GM19467 (cell line): Measurements from ENCODE around the gene TRAPPC4.
"Not testable (repeated sequence)": the region's sequence is repeated elsewhere in the genome, so short reads cannot be mapped to it uniquely, and the experiment has no call there.

ENCODE experiments used
- ATAC-seq: cut with Tn5 transposase; IDR thresholded peaks from one replicate; pipeline ENCODE4 v1.9.1; 2021; ENCODE audit warnings: mild to moderate bottlenecking, moderate library complexity; ENCODE audit not compliant: unreplicated experiment

The TRAPPC4 gene

GRCh38 chr11:119018074-119018938, at the start of gene TRAPPC4, which contains the start of gene RPS25:
TRAPPC4 (plus strand) TSS chr11:119018766; CDS start chr11:119018796, 30 bp downstream.
RPS25 (minus strand) TSS chr11:119018343; CDS start chr11:119018284, 59 bp downstream.
- ATAC-seq = peak; percentile 79

GRCh38 chr11:118969508-118969907, 49.1 kb upstream of the TRAPPC4 start:
- ATAC-seq = not testable (repeated sequence)

GRCh38 chr11:118971646-118972045, 46.9 kb upstream of the TRAPPC4 start, which contains the start of gene FOXR1:
FOXR1 (plus strand) TSS chr11:118971761; CDS start chr11:118971932, 171 bp downstream.
- ATAC-seq = no peak

- no peak for ATAC-seq
Measured at GRCh38 chr11:118973985-118974384, 44.6 kb upstream of the TRAPPC4 start.

- ATAC-seq = no peak
Measured at GRCh38 chr11:118975771-118976709, 42.5 kb upstream of the TRAPPC4 start.

- ATAC-seq = no peak
Measured at GRCh38 chr11:118979434-118979833, 39.1 kb upstream of the TRAPPC4 start.

- ATAC-seq = no peak
Measured at GRCh38 chr11:118980191-118980881, 38.2 kb upstream of the TRAPPC4 start.

- ATAC-seq = not testable (repeated sequence)
Measured at GRCh38 chr11:118984337-118984736, 34.2 kb upstream of the TRAPPC4 start.

- no peak for ATAC-seq
Measured at GRCh38 chr11:118984825-118985224, 33.7 kb upstream of the TRAPPC4 start.

- no peak for ATAC-seq
Measured at GRCh38 chr11:118988280-118988679, 30.3 kb upstream of the TRAPPC4 start.

GRCh38 chr11:118991486-118992038, 27.0 kb upstream of the TRAPPC4 start:
- not testable (repeated sequence) for ATAC-seq

- ATAC-seq = peak; percentile 11
Measured at GRCh38 chr11:118996926-118997626, 21.5 kb upstream of the TRAPPC4 start.

GRCh38 chr11:118997627-118998387, 20.8 kb upstream of the TRAPPC4 start, which contains the start of gene CENATAC:
CENATAC (plus strand) TSS chr11:118998138; CDS start chr11:118998198, 60 bp downstream.
- peak; percentile 86 for ATAC-seq

GRCh38 chr11:118998388-118998717, 20.2 kb upstream of the TRAPPC4 start:
- no peak for ATAC-seq

- ATAC-seq = no peak
Measured at GRCh38 chr11:118998822-118999221, 19.7 kb upstream of the TRAPPC4 start.

GRCh38 chr11:119000906-119001305, 17.7 kb upstream of the TRAPPC4 start:
- ATAC-seq = no peak

- no peak for ATAC-seq
Measured at GRCh38 chr11:119006656-119007055, 11.9 kb upstream of the TRAPPC4 start.

- no peak for ATAC-seq
Measured at GRCh38 chr11:119011476-119012053, 7.0 kb upstream of the TRAPPC4 start.
